PC-9 (cell line): ENCODE results near the gene ODAD4.

Experiments used
- EZH2 ChIP-seq: fragments of 200-600 bp; sonication (generic); IDR thresholded peaks from 2 replicates; pipeline ENCODE4 v1.8.0; 2017; ENCODE audit warnings: antibody characterized with exemption, low read depth
- TF ChIP-seq, protein P1 (sequence below): fragments of 200-600 bp; sonication (generic); conservative IDR thresholded peaks from 2 replicates; pipeline ENCODE4 v1.6.1; 2017; ENCODE audit warnings: mixed run types, antibody characterized with exemption, mild to moderate bottlenecking, moderate library complexity

DNA sequence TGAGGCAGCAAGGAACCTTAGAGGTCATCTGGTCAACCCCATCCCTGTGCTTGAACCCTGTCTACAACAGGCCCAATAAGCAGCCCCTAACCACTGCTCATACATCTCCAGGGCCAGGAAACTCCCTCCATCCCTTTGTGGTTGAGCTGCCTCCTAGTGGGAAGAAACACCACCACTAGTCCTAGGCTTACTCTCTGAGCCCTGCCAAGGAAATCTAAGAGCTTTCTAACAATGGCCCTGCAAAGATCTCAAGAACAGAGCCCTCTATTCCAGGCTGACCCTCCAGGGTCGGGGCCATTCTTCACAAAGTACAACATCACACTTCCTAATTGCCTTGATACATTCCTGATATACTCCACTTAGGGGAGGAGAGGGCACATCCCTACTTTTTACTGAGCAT, 17.5 kb upstream of the ODAD4 start:
- TF ChIP-seq, protein P1, sequence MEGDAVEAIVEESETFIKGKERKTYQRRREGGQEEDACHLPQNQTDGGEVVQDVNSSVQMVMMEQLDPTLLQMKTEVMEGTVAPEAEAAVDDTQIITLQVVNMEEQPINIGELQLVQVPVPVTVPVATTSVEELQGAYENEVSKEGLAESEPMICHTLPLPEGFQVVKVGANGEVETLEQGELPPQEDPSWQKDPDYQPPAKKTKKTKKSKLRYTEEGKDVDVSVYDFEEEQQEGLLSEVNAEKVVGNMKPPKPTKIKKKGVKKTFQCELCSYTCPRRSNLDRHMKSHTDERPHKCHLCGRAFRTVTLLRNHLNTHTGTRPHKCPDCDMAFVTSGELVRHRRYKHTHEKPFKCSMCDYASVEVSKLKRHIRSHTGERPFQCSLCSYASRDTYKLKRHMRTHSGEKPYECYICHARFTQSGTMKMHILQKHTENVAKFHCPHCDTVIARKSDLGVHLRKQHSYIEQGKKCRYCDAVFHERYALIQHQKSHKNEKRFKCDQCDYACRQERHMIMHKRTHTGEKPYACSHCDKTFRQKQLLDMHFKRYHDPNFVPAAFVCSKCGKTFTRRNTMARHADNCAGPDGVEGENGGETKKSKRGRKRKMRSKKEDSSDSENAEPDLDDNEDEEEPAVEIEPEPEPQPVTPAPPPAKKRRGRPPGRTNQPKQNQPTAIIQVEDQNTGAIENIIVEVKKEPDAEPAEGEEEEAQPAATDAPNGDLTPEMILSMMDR, result no peak
- no peak for TF ChIP-seq EZH2
